Trophoblast cell (in vitro differentiated cells and primary cell): ENCODE measurements around the gene RASAL2.

Experiments used
- DNase-seq, 2 donors: peaks; one replicate each; pipeline ENCODE4 v3.0.0-alpha.2; 2016
- H2AFZ ChIP-seq: 2 replicates; pipeline ENCODE4 v1.6.1; 2013; ENCODE audit warnings: low read length, moderate library complexity, mild to moderate bottlenecking; ENCODE audit not compliant: insufficient read depth, poor library complexity
- H2AK5ac ChIP-seq: 2 replicates; pipeline ENCODE4 v1.6.1; 2013; ENCODE audit warnings: mild to moderate bottlenecking, low read length
- H2BK120ac ChIP-seq: 2 replicates; pipeline ENCODE4 v1.6.1; 2013; ENCODE audit warnings: low read length, mild to moderate bottlenecking, moderate library complexity; ENCODE audit not compliant: insufficient read depth, poor library complexity
- H2BK12ac ChIP-seq: 2 replicates; pipeline ENCODE4 v1.6.1; 2013; ENCODE audit warnings: mild to moderate bottlenecking, low read length, moderate library complexity
- H2BK5ac ChIP-seq: 2 replicates; pipeline ENCODE4 v1.6.1; 2013; ENCODE audit warnings: low read length, low read depth, moderate library complexity, mild to moderate bottlenecking; ENCODE audit not compliant: poor library complexity
- H3K14ac ChIP-seq: 2 replicates; pipeline ENCODE4 v1.6.1; 2013; ENCODE audit warnings: mild to moderate bottlenecking, low read length
- H3K18ac ChIP-seq: 2 replicates; pipeline ENCODE4 v1.6.1; 2013; ENCODE audit warnings: mild to moderate bottlenecking, low read length
- H3K23ac ChIP-seq: 2 replicates; pipeline ENCODE4 v1.6.1; 2013; ENCODE audit warnings: low read length
- H3K27ac ChIP-seq: 2 replicates; pipeline ENCODE4 v1.5.1; 2013; ENCODE audit warnings: low read depth, mild to moderate bottlenecking, inconsistent platforms, low read length, moderate library complexity
- H3K27me3 ChIP-seq: 2 replicates; pipeline ENCODE4 v1.6.1; 2013; ENCODE audit warnings: inconsistent platforms, mild to moderate bottlenecking, low read length, moderate library complexity; ENCODE audit not compliant: insufficient read depth
- H3K36me3 ChIP-seq, 2 experiments: 1 replicate in 1 of 2; 2 replicates in 1 of 2; pipeline ENCODE4 v1.6.1; 2013; ENCODE audit warnings: low read length in 2 of 2, mild to moderate bottlenecking in 2 of 2, moderate library complexity in 1 of 2; ENCODE audit not compliant: insufficient read depth in 2 of 2, control insufficient read depth in 1 of 2
- H3K4ac ChIP-seq: 2 replicates; pipeline ENCODE4 v1.6.1; 2013; ENCODE audit warnings: low read depth, mild to moderate bottlenecking, low read length, moderate library complexity
- H3K4me1 ChIP-seq, 2 experiments: 1 replicate in 1 of 2; 2 replicates in 1 of 2; pipeline ENCODE4 v1.6.1; 2013; ENCODE audit warnings: low read length in 2 of 2, mild to moderate bottlenecking in 2 of 2, moderate library complexity in 1 of 2; ENCODE audit not compliant: insufficient read depth in 2 of 2, control insufficient read depth in 1 of 2
- H3K4me2 ChIP-seq: 2 replicates; pipeline ENCODE4 v1.6.1; 2013; ENCODE audit warnings: inconsistent platforms, mild to moderate bottlenecking, low read length, moderate library complexity
- H3K4me3 ChIP-seq: 2 replicates; pipeline ENCODE4 v1.5.1; 2013; ENCODE audit warnings: mild to moderate bottlenecking, low read depth, low read length, inconsistent platforms
- H3K79me1 ChIP-seq: one replicate; pipeline ENCODE4 v1.6.1; 2013; ENCODE audit warnings: low read length
- H3K79me2 ChIP-seq: 2 replicates; pipeline ENCODE4 v1.6.1; 2013; ENCODE audit warnings: low read length, mild to moderate bottlenecking; ENCODE audit not compliant: control insufficient read depth, insufficient read depth, poor library complexity
- H3K9ac ChIP-seq: 2 replicates; pipeline ENCODE4 v1.6.1; 2013; ENCODE audit warnings: mild to moderate bottlenecking, low read length
- H3K9me3 ChIP-seq: 2 replicates; pipeline ENCODE4 v1.6.1; 2013; ENCODE audit warnings: low read depth, mild to moderate bottlenecking, control low read depth, inconsistent platforms, low read length; ENCODE audit not compliant: insufficient read depth
- H4K12ac ChIP-seq: 2 replicates; pipeline ENCODE4 v1.6.1; 2013; ENCODE audit warnings: low read depth, mild to moderate bottlenecking, low read length, moderate library complexity
- H4K8ac ChIP-seq: 2 replicates; pipeline ENCODE4 v1.6.1; 2013; ENCODE audit warnings: low read depth, mild to moderate bottlenecking, low read length, moderate library complexity
- H4K91ac ChIP-seq: one replicate; pipeline ENCODE4 v1.6.1; 2013; ENCODE audit warnings: low read depth, mild to moderate bottlenecking, low read length, moderate library complexity
- WGBS: extraction: QIAGEN DNeasy Blood & Tissue Kit; methylation state at CpG from one replicate; pipeline ENCODE4 v1.1.7; 2013; ENCODE audit warnings: missing lambda C conversion rate; ENCODE audit not compliant: insufficient read length, insufficient coverage; ENCODE audit errors: extremely low coverage; 5-methylcytosine and 5-hydroxymethylcytosine counted together

Gene RASAL2

GRCh38 chr1:178101266-178101630, 7.3 kb downstream of the RASAL2 start:
- no peaks in the 10 kb centered on the region for H3K27me3 ChIP-seq

GRCh38 chr1:178101654-178102053, 7.8 kb downstream of the RASAL2 start:
- H3K4me3 ChIP-seq: no peak overlapping the region
- H3K79me1 ChIP-seq: peaks cover 4% of the 10 kb centered on the region
- H2BK120ac ChIP-seq: no peak overlapping the region
- no peaks in the 10 kb centered on the region for H3K27me3 ChIP-seq
- H3K14ac ChIP-seq: no peak overlapping the region
- WGBS: no CpG with 5 or more reads among the region's 1 CpG
- H3K4me1 ChIP-seq: peaks cover 0 to 3% of the 10 kb centered on the region in 2 experiments
- H3K36me3 ChIP-seq: no peaks in the 10 kb centered on the region
- no peak overlapping the region for H3K4ac ChIP-seq
- H4K12ac ChIP-seq: no peak overlapping the region
- H4K8ac ChIP-seq: no peak overlapping the region
- no peak overlapping the region for H3K4me2 ChIP-seq
- H3K23ac ChIP-seq: no peak overlapping the region
- H2AFZ ChIP-seq: no peak overlapping the region
- no peak overlapping the region for H2BK12ac ChIP-seq
- H3K18ac ChIP-seq: no peak overlapping the region
- H4K91ac ChIP-seq: no peak overlapping the region
- H3K27ac ChIP-seq: no peak overlapping the region
- no peak overlapping the region for H2BK5ac ChIP-seq
- H2AK5ac ChIP-seq: no peak overlapping the region
- H3K9ac ChIP-seq: no peak overlapping the region
- no peaks in the 10 kb centered on the region for H3K9me3 ChIP-seq
- no peaks in the 10 kb centered on the region for H3K79me2 ChIP-seq
- peak in 1 of 2 donors; percentile 73 for DNase-seq

More at GRCh38 chr1:178101266-178101630, 7.3 kb downstream of the RASAL2 start:
- H3K14ac ChIP-seq: no peak overlapping the region
- no peaks in the 10 kb centered on the region for H3K79me2 ChIP-seq
- no peak overlapping the region for H4K91ac ChIP-seq
- H3K9ac ChIP-seq: no peak overlapping the region
- H4K8ac ChIP-seq: no peak overlapping the region
- no peak overlapping the region for H2BK5ac ChIP-seq
- no peak overlapping the region for H3K4me2 ChIP-seq
- no peak overlapping the region for H2AFZ ChIP-seq
- peak overlapping the region; percentile 57 for H3K27ac ChIP-seq
- H3K36me3 ChIP-seq: no peaks in the 10 kb centered on the region
- no peak overlapping the region for H2BK120ac ChIP-seq
- H2BK12ac ChIP-seq: no peak overlapping the region
- no CpG with 5 or more reads among the region's 2 CpGs for WGBS
- H3K4me1 ChIP-seq: peaks cover 0 to 3% of the 10 kb centered on the region in 2 experiments
- H3K18ac ChIP-seq: no peak overlapping the region
- no peak overlapping the region for H3K4ac ChIP-seq
- DNase-seq: peak in 1 of 2 donors; percentile 60
- H3K4me3 ChIP-seq: no peak overlapping the region
- H3K79me1 ChIP-seq: peaks cover 4% of the 10 kb centered on the region
- H4K12ac ChIP-seq: no peak overlapping the region
- no peak overlapping the region for H3K23ac ChIP-seq
- no peaks in the 10 kb centered on the region for H3K9me3 ChIP-seq
- H2AK5ac ChIP-seq: no peak overlapping the region

GRCh38 chr1:178102218-178102617, 8.3 kb downstream of the RASAL2 start:
- Histone ChIP-seq H3K4ac (peak overlapping the region; percentile 97), H2BK120ac (no peak overlapping the region), H4K12ac (no peak overlapping the region), H2BK5ac (peak overlapping the region; percentile 63), H2AK5ac (peak overlapping the region; percentile 69), H3K14ac (no peak overlapping the region), H3K79me2 (no peaks in the 10 kb centered on the region), H3K4me2 (no peak overlapping the region), H3K18ac (peak overlapping the region; percentile 84), H4K8ac (no peak overlapping the region), H3K9ac (no peak overlapping the region), H3K4me3 (no peak overlapping the region), H3K27me3 (no peaks in the 10 kb centered on the region), H2AFZ (no peak overlapping the region), H2BK12ac (peak overlapping the region; percentile 87), H3K79me1 (peaks cover 2% of the 10 kb centered on the region), H3K36me3 (no peaks in the 10 kb centered on the region), H3K9me3 (no peaks in the 10 kb centered on the region), H3K4me1 (peaks cover 0 to 2% of the 10 kb centered on the region in 2 experiments), H4K91ac (peak overlapping the region; percentile 73), H3K27ac (no peak overlapping the region), H3K23ac (no peak overlapping the region)
- no CpG with 5 or more reads among the region's 4 CpGs for WGBS
- DNase-seq: peak in 1 of 2 donors; percentile 14

GRCh38 chr1:178107823-178108222, 13.9 kb downstream of the RASAL2 start:
- Histone ChIP-seq H3K9ac (no peak overlapping the region), H3K14ac (no peak overlapping the region), H4K12ac (no peak overlapping the region), H3K18ac (no peak overlapping the region), H3K23ac (no peak overlapping the region), H3K36me3 (no peaks in the 10 kb centered on the region), H3K4me2 (no peak overlapping the region), H3K79me2 (no peaks in the 10 kb centered on the region), H2BK5ac (no peak overlapping the region), H4K8ac (no peak overlapping the region), H3K79me1 (no peaks in the 10 kb centered on the region), H3K4me3 (no peak overlapping the region), H3K27me3 (no peaks in the 10 kb centered on the region), H3K9me3 (no peaks in the 10 kb centered on the region), H3K4ac (no peak overlapping the region), H3K4me1 (no peaks in the 10 kb centered on the region), H2AK5ac (no peak overlapping the region), H3K27ac (no peak overlapping the region), H2BK12ac (no peak overlapping the region), H2BK120ac (no peak overlapping the region), H4K91ac (no peak overlapping the region), H2AFZ (no peak overlapping the region)
- DNase-seq: no peak
- no CpG with 5 or more reads among the region's 1 CpG for WGBS
